Stimulated activated CD4-positive, alpha-beta T cell treated with anti-CD3 and anti-CD28 coated beads, TNF-alpha, amount 100 ng/mL, for 4 hours (primary cell): ENCODE data around the gene EVA1C.

Source experiments
- DNase-seq, 3 experiments: peaks; one replicate each; pipeline ENCODE4 v3.0.0-alpha.2; 2020; ENCODE audit warnings: low read depth in 3 of 3

The EVA1C gene

DNA sequence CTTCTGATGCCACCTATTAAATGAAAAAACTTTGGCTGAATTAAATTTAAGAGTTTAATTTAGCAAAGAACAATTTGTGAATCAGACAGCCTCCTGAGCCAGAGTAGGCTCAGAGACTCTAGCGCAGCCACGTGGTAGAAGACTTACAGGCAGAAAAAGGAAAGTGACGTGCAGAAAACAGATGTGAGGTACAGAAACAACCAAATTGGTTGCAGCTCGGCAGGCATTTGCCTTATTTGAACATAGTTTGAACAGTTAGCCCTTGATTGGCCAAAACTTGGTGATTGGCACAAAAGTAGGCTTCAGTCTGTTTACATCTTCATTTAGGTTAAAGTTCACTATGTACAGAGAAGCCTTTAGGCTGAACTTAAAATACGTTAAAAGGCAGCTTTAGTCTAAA lies 149.9 kb downstream of the EVA1C start:
- no peak for DNase-seq

GRCh38 chr21:32562915-32563314 lies 150.4 kb downstream of the EVA1C start:
- no peak for DNase-seq
